Inferior parietal cortex (tissue), 1 donor: ENCODE measurements around the gene AFAP1.
A peak's percentile ranks its signal among the peaks of the same experiment; 100 is the strongest.

Experiments used
- DNase-seq: peaks from one replicate; pipeline ENCODE4 v3.0.0-alpha.2; 2016; ENCODE audit errors: extremely low spot score

Gene AFAP1

GRCh38 chr4:7967501-7968261, 28.0 kb upstream of the AFAP1 start:
- no peak for DNase-seq

- DNase-seq, result no peak
Measured at GRCh38 chr4:7967063-7967440, 27.4 kb upstream of the AFAP1 start.

GRCh38 chr4:7966281-7967062, 26.8 kb upstream of the AFAP1 start:
- DNase-seq, result no peak

DNA sequence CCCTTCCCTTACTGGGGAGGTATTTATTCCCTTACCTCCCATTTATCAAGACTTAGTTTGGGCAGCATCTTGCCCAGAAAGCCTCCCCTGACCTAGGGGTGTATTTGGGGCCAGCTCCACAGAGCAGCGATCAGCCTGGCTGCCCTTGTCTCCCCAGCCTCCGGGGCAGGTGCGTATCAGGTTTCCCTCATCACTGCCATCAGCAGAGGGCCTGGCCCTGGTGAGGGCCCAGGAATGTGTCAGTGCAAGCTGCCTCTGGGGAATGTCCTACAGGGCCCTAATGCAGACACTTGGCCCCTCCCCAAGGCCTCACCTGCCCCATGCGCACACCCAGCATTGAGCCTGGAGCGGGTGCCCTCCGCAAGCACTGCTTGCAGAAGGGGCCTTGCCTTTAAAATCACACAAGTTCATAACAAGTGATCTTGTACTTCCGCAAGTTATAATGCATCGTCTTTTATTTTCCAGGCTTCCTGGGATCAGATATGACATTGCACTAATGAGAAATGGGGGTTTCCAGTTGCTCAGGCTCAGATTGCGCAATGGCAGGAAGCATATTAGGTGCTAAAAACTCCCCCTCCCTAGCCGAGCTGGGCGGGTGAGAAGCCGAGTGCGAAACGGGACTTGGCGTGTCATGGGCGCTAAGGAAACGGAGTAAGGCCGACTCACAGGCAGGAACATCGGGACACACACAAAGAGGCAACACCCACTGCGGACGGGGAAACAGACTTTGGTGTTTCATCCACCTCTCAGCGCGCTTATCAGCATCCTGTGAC, 25.4 kb upstream of the AFAP1 start:
- DNase-seq, result no peak

DNA sequence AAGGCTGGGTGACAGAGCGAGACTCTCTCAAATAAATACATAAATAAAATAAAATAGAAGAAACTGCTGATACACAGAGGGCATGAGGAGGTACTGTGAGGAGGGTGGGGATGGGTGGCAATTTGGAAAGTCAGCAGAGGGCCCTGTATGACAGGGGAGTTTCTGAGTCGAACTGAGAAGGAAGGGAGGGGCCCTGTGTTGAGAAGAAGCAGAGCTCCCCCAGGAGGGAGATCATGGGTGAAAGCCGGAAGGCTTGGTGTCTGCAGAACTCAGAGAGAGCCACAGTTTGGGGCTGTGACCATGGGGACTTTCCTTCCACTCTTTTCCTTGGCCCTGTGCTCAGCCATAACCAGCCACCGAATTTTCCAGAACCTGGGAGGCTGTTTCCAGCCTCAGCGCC, 24.8 kb upstream of the AFAP1 start:
- DNase-seq, result no peak

- DNase-seq, result no peak
Measured at GRCh38 chr4:7963691-7964090, 24.0 kb upstream of the AFAP1 start.

DNA sequence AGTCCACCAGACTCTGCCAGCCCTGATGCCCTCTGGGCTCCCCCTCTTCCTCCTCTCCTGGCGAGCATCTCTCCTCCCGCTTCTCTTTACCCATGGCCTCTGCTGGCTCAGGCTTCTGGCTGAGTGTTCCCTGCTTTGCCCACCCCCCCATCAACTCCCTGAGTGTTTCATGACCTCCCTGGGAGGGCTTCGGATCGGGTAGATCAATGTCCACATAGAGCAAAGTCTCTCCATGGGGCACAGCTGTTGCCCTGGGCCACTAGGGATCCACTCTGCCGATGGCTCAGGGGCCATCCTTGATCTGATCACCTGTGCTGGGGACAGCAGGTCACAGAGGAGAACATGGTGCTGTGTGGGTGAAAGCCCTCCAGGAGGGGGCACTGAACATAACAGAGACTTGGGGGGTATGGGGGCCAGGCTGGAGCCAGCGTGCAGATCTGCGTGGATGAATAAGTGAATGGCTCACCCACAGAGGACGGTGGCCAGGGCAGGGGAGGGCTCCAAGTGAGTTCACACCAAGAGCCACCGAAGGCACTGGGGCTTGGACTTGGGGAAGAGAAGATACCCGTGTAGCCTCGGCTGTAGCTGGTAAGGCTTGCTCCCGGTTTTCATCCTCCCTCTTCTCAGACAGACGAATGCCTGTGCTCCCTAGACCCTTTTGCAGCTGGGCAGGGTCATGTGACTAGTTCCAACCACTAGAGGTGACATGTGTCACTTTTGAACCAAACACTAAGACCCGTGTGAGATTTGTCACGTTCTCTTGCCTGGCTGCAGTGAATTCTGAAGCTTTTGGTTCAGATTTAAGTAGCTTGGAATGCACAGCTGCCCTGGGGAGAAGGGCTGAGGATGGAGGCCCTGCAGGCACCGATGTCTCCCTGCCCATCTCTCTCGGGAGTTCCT, 23.2 kb upstream of the AFAP1 start:
- no peak for DNase-seq

DNA sequence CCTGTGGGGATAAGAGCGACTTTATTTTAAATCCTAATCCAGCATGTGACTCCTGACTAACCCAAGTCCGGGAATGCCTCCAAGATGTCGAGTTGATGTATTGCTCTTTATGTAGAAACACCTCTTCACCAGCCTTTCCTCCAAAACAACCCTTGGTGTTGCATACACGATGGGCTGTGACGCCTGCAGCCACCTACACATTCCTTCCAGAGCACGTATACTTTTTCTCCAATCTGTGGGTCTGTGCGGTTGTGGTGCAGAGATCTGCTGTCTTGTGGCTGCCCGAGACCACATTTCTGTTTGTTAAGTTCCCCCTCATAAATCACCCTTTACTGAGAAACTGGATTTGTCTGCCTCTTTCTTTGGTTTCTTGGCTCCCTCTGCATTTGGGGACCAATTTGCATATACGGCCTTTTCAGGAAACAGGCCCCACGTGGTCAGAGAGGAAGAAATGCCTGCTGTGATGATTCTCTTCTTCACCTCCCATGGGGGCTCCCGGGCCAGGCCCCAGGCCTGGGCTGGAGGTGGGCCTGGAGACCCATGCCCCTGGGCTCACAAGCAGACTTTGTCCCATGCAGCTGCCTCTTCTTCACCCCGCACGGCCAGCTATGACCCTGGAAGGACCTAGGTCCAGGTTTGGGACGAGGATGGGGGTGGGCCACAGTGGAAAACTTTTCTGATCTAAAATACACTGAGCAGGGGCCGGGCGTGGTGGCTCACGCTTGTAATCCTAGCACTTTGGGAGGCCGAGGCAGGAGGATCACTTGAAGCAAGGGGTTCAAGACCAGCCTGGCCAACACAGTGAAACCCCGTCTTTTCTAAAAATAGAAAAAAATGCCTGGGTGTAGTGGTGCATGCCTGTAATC, 21.4 kb upstream of the AFAP1 start:
- DNase-seq, result peak; percentile 63

GRCh38 chr4:7960017-7960789, 20.5 kb upstream of the AFAP1 start:
- DNase-seq, result no peak

GRCh38 chr4:7959078-7959477, 19.4 kb upstream of the AFAP1 start:
- DNase-seq, result no peak

DNA sequence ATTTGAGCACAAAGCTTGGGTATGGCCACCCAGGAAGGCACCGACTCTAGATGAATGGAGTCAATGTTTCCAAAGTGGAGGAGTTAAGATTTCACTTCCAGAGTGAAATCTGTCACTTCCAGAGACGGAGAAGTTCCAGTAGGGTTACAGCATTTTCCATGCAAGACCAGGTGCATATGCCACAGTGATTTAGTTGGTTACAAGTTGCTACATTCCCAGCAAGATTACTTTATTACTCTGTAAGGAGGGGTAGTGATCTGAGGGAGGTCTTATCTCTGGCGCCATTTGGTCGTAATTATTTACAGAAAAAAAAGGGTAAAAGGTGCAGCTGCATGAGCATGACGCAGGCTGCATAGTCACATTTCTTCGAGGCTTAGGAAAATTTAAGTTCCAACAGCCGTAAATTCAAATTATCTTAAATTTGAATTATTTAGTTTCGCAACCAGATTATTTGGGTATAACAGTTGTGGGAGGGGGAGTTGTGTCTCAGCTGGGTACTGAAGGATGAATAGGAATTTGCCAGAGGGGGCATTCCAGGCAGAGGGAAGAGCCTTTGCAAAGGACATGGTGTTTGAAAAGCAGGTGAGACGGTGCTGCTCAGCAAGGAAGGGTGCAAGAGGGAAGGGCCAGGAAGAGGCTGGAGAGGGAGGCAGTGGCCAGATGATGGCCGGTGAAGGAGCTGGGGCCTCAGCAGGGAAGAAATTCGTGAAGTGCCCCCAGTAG, 17.4 kb upstream of the AFAP1 start:
- no peak for DNase-seq

GRCh38 chr4:7956270-7956808, 16.7 kb upstream of the AFAP1 start:
- DNase-seq, result no peak

GRCh38 chr4:7955393-7955792, 15.7 kb upstream of the AFAP1 start:
- DNase-seq, result no peak

DNA sequence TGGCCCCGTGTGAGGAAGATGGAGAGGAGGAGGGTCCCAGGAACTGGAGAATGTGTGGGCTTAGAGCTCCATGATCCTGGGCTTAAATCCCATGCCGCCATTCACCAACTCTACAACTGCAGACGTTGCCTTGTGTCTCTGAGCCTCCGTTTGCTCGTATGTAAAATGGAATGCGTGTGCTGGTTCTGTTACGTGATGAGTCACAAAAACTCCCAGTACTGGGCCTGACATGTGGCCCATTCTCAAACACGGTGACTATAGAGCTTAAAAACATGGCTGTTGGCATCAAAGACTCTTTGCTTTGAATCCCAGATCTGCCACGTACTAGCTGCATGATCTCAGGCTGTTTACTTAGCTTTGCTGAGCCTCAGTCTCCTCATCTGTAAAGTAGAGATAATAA, 13.0 kb upstream of the AFAP1 start:
- no peak for DNase-seq

GRCh38 chr4:7950301-7951092, 10.8 kb upstream of the AFAP1 start:
- DNase-seq, result no peak

DNA sequence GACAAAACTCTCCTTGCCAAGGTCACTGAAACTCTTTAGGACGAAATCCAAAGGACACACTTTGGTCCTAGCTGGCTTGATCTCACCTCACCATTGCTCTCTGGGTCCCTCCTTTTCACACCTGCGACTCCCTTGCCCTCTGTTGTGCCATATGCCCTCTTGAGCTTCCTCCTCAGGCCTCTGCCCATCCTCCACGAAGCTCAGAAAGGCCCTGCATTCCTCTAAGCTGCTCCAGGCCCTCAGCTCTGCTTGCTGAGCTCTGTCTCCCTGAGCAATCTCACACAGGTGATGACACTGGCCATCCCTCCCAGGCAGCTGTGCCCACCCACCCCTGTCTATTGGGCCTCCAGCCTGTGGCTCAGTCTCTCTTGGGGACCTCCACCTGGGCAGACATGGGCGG, 10.1 kb upstream of the AFAP1 start:
- DNase-seq, result no peak

- DNase-seq, result no peak
Measured at GRCh38 chr4:7947927-7948326, 8.3 kb upstream of the AFAP1 start.
